GM12878 (cell line): ENCODE data around the gene KATNBL1. TPM values are rescaled to one million over a fixed set of nuclear protein-coding genes. Genes with fewer than 3 reads are reported as not detected.

Experiments
- BACH1 ChIP-seq: fragments of 450-650 bp; IDR thresholded peaks from 2 replicates; pipeline ENCODE4 v1.6.1; 2017; ENCODE audit warnings: mild to moderate bottlenecking, borderline replicate concordance
- BCL11A ChIP-seq: IDR thresholded peaks from 2 replicates; pipeline ENCODE4 v1.6.1; 2011; ENCODE audit warnings: low read depth, low read length
- EZH2 ChIP-seq: IDR thresholded peaks from 2 replicates; pipeline ENCODE4 v1.6.1; 2012; ENCODE audit warnings: low read depth, mild to moderate bottlenecking, control low read depth, inconsistent platforms, low read length, borderline replicate concordance; ENCODE audit not compliant: control insufficient read depth
- FOXK2 ChIP-seq: fragments of 450-650 bp; IDR thresholded peaks from 2 replicates; pipeline ENCODE4 v1.6.1; 2017; ENCODE audit warnings: mild to moderate bottlenecking, moderate library complexity
- HDAC2 ChIP-seq: fragments of 200-600 bp; sonication (generic); IDR thresholded peaks from 2 replicates; pipeline ENCODE4 v1.6.1; 2017
- MXI1 ChIP-seq: fragments of 150-350 bp; IDR thresholded peaks from 2 replicates; pipeline ENCODE4 v1.6.1; 2011; ENCODE audit warnings: low read depth, mild to moderate bottlenecking, inconsistent platforms, low read length, improper control_type of control experiment
- NRF1 ChIP-seq: conservative IDR thresholded peaks from 2 replicates; pipeline ENCODE4 v1.6.1; 2011; ENCODE audit warnings: mild to moderate bottlenecking, low read depth, low read length, improper control_type of control experiment
- RBBP5 ChIP-seq: fragments of 200-600 bp; sonication (generic); conservative IDR thresholded peaks from 2 replicates; pipeline ENCODE4 v1.6.1; 2016
- RELA ChIP-seq: fragments of 450-650 bp; IDR thresholded peaks from 2 replicates; pipeline ENCODE4 v1.8.0; 2014; ENCODE audit warnings: borderline replicate concordance; ENCODE audit not compliant: partially characterized antibody
- SMC3 ChIP-seq: IDR thresholded peaks from 2 replicates; pipeline ENCODE4 v1.6.1; 2011; ENCODE audit warnings: low read length, improper control_type of control experiment, borderline replicate concordance
- SP1 ChIP-seq: IDR thresholded peaks from one replicate; pipeline ENCODE4 v1.6.1; 2011; ENCODE audit warnings: low read depth, low read length
- TCF12 ChIP-seq: IDR thresholded peaks from 2 replicates; pipeline ENCODE4 v1.6.1; 2011; ENCODE audit warnings: low read depth, mild to moderate bottlenecking, low read length
- TCF7 ChIP-seq: IDR thresholded peaks from 2 replicates; pipeline ENCODE4 v1.6.1; 2014; ENCODE audit warnings: antibody characterized with exemption, borderline replicate concordance
- ZNF207 ChIP-seq: fragments of 450-650 bp; IDR thresholded peaks from 2 replicates; pipeline ENCODE4 v1.6.1; 2014; ENCODE audit warnings: antibody characterized with exemption, mild to moderate bottlenecking, borderline replicate concordance
- ZNF622 ChIP-seq: fragments of 450-650 bp; IDR thresholded peaks from 2 replicates; pipeline ENCODE4 v1.6.1; 2017; ENCODE audit warnings: mild to moderate bottlenecking, inconsistent platforms
- ZSCAN29 ChIP-seq: fragments of 450-650 bp; IDR thresholded peaks from 2 replicates; pipeline ENCODE4 v1.6.1; 2017; ENCODE audit warnings: mild to moderate bottlenecking, moderate library complexity
- polyA plus RNA-seq, 11 experiments: library from polyadenylated mRNA; depleted of rRNA in 4 of 11; unstranded in 6 of 11; stranded (reverse) in 5 of 11; fragments of >200 nt; fragmentation: Nextera tagmentation in 4 of 11; fragmentation: Illumina TruSeq in 1 of 11; extraction: Ambion mirVana in 4 of 11; extraction: Trizol in 1 of 11; gene quantifications; 1 replicate in 1 of 11; 2 replicates in 10 of 11; pipeline versions ENCODE4 v1.2.1 to v1.2.3, GENCODE V29; 2011 to 2016; ENCODE audit warnings: inconsistent platforms in 2 of 11, missing spikeins in 2 of 11, low read depth in 1 of 11
- total RNA-seq, 4 experiments: library from RNA; depleted of rRNA in 3 of 4; stranded (reverse); fragments of >200 nt in 3 of 4; fragmentation: Illumina TruSeq in 1 of 4; extraction: Trizol in 1 of 4; gene quantifications; 2 replicates each; pipeline versions ENCODE4 v1.2.1 to v1.2.3, GENCODE V29; 2013 to 2021
- TF ChIP-seq, protein P1 (sequence below): IDR thresholded peaks from 2 replicates; pipeline ENCODE4 v1.6.1; 2012; ENCODE audit warnings: low read depth, low read length, improper control_type of control experiment
- TF ChIP-seq, protein P2 (sequence below): fragments of 450-650 bp; IDR thresholded peaks from 2 replicates; pipeline ENCODE4 v1.6.1; 2017; ENCODE audit warnings: mild to moderate bottlenecking, low read depth, inconsistent platforms; ENCODE audit not compliant: poor library complexity, severe bottlenecking
- TF ChIP-seq, protein P3 (sequence below): IDR thresholded peaks from 2 replicates; pipeline ENCODE4 v1.6.1; 2012; ENCODE audit warnings: low read depth, low read length, improper control_type of control experiment
- TF ChIP-seq, protein P4 (sequence below): IDR thresholded peaks from 2 replicates; pipeline ENCODE4 v1.6.1; 2011; ENCODE audit warnings: low read depth, low read length, improper control_type of control experiment, borderline replicate concordance
- TF ChIP-seq, protein P5 (sequence below): fragments of 450-650 bp; IDR thresholded peaks from 2 replicates; pipeline ENCODE4 v1.6.1; 2018; ENCODE audit warnings: borderline replicate concordance, mild to moderate bottlenecking; ENCODE audit not compliant: partially characterized antibody
- TF ChIP-seq, protein P6 (sequence below): fragments of 450-650 bp; IDR thresholded peaks from 2 replicates; pipeline ENCODE4 v1.6.1; 2017; ENCODE audit warnings: low read depth, mild to moderate bottlenecking, moderate library complexity

Gene KATNBL1
- total and polyA plus RNA-seq, 10 of the 15 experiments (the other 5 are each of a cell fraction or from before 2014, with no cell fraction given): 7.8 to 58.8 (median 30.1) TPM

DNA sequence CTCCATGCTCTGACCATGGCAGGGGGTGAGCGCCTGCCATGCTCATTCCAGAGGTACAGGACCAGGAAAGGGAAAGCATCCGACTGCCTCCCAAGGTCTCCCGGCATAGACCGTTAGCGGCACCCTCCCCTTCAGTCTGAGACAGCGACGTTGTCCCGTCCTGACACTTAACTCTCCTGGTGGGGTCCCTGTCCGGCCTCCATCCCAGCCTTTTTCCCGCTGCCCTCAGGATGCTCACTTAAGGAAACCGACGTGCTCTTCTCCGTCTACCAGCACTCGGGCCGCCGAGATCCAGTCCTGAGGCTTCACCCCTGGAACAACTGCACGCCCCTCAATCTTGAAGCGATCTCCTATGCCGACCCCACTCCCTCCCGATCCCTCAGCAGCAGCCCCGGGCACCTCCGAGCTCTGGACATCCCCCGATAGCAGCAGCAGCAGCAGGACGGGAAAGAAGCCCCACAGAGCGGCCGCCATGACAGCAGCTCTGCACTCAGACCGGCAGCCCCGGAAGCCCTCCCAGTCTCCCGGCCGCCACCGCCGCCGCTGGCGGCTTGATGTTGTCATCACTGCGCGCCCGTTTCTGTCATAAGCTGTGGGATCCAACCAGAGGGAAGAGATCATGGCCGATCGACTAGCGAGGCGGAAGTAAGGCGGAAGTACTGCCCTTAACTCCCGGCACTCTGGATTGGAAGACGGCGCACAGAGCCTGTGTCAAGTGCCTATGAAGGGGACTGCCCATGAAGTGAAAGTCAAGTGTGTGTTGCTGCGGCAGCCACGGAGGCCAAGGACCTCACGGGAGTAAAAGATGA is 108.3 kb downstream of the KATNBL1 start, which contains the start of the genes EMC7 and PGBD4 (continued):
- TF ChIP-seq MXI1: peak; percentile 96
- peak; percentile 83 for TF ChIP-seq RELA
- TF ChIP-seq, protein P1, sequence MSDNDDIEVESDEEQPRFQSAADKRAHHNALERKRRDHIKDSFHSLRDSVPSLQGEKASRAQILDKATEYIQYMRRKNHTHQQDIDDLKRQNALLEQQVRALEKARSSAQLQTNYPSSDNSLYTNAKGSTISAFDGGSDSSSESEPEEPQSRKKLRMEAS: peak; percentile 71
- TF ChIP-seq SMC3: no peak
- peak; percentile 56 for TF ChIP-seq SP1
- TF ChIP-seq ZSCAN29: no peak
- TF ChIP-seq, protein P2, sequence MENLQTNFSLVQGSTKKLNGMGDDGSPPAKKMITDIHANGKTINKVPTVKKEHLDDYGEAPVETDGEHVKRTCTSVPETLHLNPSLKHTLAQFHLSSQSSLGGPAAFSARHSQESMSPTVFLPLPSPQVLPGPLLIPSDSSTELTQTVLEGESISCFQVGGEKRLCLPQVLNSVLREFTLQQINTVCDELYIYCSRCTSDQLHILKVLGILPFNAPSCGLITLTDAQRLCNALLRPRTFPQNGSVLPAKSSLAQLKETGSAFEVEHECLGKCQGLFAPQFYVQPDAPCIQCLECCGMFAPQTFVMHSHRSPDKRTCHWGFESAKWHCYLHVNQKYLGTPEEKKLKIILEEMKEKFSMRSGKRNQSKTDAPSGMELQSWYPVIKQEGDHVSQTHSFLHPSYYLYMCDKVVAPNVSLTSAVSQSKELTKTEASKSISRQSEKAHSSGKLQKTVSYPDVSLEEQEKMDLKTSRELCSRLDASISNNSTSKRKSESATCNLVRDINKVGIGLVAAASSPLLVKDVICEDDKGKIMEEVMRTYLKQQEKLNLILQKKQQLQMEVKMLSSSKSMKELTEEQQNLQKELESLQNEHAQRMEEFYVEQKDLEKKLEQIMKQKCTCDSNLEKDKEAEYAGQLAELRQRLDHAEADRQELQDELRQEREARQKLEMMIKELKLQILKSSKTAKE: no peak
- TF ChIP-seq, protein P3, sequence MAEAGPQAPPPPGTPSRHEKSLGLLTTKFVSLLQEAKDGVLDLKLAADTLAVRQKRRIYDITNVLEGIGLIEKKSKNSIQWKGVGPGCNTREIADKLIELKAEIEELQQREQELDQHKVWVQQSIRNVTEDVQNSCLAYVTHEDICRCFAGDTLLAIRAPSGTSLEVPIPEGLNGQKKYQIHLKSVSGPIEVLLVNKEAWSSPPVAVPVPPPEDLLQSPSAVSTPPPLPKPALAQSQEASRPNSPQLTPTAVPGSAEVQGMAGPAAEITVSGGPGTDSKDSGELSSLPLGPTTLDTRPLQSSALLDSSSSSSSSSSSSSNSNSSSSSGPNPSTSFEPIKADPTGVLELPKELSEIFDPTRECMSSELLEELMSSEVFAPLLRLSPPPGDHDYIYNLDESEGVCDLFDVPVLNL: no peak
- no peak for TF ChIP-seq RBBP5
- TF ChIP-seq BCL11A: peak; percentile 26; the same call in 1 of the 2 replicates
- no peak for TF ChIP-seq TCF7
- TF ChIP-seq TCF12: peak; percentile 37; the same call in 1 of the 2 replicates
- TF ChIP-seq NRF1: no peak
- no peak for TF ChIP-seq BACH1
- peak; percentile 75 for TF ChIP-seq FOXK2
- TF ChIP-seq HDAC2: no peak
- TF ChIP-seq, protein P4, sequence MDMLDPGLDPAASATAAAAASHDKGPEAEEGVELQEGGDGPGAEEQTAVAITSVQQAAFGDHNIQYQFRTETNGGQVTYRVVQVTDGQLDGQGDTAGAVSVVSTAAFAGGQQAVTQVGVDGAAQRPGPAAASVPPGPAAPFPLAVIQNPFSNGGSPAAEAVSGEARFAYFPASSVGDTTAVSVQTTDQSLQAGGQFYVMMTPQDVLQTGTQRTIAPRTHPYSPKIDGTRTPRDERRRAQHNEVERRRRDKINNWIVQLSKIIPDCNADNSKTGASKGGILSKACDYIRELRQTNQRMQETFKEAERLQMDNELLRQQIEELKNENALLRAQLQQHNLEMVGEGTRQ: no peak; the same call in 1 of the 2 replicates
- no peak for TF ChIP-seq EZH2
- TF ChIP-seq, protein P5, sequence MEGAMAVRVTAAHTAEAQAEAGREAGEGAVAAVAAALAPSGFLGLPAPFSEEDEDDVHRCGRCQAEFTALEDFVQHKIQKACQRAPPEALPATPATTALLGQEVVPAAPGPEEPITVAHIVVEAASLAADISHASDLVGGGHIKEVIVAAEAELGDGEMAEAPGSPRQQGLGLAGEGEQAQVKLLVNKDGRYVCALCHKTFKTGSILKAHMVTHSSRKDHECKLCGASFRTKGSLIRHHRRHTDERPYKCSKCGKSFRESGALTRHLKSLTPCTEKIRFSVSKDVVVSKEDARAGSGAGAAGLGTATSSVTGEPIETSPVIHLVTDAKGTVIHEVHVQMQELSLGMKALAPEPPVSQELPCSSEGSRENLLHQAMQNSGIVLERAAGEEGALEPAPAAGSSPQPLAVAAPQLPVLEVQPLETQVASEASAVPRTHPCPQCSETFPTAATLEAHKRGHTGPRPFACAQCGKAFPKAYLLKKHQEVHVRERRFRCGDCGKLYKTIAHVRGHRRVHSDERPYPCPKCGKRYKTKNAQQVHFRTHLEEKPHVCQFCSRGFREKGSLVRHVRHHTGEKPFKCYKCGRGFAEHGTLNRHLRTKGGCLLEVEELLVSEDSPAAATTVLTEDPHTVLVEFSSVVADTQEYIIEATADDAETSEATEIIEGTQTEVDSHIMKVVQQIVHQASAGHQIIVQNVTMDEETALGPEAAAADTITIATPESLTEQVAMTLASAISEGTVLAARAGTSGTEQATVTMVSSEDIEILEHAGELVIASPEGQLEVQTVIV: peak; percentile 90
- peak; percentile 66; the same call in 1 of the 2 replicates for TF ChIP-seq ZNF207
- TF ChIP-seq ZNF622: no peak
- TF ChIP-seq, protein P6, sequence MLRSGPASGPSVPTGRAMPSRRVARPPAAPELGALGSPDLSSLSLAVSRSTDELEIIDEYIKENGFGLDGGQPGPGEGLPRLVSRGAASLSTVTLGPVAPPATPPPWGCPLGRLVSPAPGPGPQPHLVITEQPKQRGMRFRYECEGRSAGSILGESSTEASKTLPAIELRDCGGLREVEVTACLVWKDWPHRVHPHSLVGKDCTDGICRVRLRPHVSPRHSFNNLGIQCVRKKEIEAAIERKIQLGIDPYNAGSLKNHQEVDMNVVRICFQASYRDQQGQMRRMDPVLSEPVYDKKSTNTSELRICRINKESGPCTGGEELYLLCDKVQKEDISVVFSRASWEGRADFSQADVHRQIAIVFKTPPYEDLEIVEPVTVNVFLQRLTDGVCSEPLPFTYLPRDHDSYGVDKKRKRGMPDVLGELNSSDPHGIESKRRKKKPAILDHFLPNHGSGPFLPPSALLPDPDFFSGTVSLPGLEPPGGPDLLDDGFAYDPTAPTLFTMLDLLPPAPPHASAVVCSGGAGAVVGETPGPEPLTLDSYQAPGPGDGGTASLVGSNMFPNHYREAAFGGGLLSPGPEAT: peak; percentile 89
